PC-3 (cell line): ENCODE results near the gene RFX4.

ENCODE experiments used
- EZH2 ChIP-seq: fragments of 300-600 bp; sonication (generic); IDR thresholded peaks from one replicate; pipeline ENCODE4 v1.6.1; 2017; ENCODE audit warnings: antibody characterized with exemption, mild to moderate bottlenecking, low read length; ENCODE audit not compliant: unreplicated experiment
- EZH2phosphoT487 ChIP-seq: fragments of 300-600 bp; sonication (generic); IDR thresholded peaks from 2 replicates; pipeline ENCODE4 v1.6.1; 2018; ENCODE audit warnings: mild to moderate bottlenecking, antibody characterized with exemption, low read length, borderline replicate concordance
- TF ChIP-seq, protein P1 (sequence below): fragments of 300-600 bp; sonication (generic); conservative IDR thresholded peaks from 2 replicates; pipeline ENCODE4 v1.5.1; 2017; ENCODE audit warnings: antibody characterized with exemption, low read depth, mild to moderate bottlenecking, low read length

DNA sequence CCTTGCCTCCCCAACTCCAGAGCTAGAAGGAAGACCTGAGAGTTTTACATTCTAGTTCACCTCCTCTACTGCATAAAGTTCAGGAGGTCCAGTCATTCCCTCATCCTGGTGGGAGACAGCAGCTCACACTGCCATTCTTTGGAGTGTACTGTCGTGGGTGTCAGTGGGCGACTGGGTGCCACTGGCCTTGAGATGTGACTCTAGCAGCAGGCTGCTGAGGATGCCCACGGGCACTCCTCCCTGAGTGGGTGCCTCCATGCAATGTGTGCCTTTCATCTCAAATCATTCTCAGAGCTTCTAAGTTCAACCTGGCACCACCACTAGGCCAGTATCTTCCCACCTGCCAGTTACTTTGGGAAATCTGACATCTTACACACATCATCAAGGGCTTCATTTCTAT is 12.5 kb downstream of the RFX4 start:
- TF ChIP-seq, protein P1, sequence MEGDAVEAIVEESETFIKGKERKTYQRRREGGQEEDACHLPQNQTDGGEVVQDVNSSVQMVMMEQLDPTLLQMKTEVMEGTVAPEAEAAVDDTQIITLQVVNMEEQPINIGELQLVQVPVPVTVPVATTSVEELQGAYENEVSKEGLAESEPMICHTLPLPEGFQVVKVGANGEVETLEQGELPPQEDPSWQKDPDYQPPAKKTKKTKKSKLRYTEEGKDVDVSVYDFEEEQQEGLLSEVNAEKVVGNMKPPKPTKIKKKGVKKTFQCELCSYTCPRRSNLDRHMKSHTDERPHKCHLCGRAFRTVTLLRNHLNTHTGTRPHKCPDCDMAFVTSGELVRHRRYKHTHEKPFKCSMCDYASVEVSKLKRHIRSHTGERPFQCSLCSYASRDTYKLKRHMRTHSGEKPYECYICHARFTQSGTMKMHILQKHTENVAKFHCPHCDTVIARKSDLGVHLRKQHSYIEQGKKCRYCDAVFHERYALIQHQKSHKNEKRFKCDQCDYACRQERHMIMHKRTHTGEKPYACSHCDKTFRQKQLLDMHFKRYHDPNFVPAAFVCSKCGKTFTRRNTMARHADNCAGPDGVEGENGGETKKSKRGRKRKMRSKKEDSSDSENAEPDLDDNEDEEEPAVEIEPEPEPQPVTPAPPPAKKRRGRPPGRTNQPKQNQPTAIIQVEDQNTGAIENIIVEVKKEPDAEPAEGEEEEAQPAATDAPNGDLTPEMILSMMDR = no peak
- TF ChIP-seq EZH2 (no peak), EZH2phosphoT487 (no peak)
